Muscle of leg (tissue), 11 donors: Measurements from ENCODE around the gene HSPBP1. TPM values are rescaled to one million over a fixed set of nuclear protein-coding genes. Genes with fewer than 3 reads are reported as not detected.
"Not testable (repeated sequence)": the region's sequence is repeated elsewhere in the genome, so short reads cannot be mapped to it uniquely, and the experiment has no call there.

Source experiments
- DNase-seq: peaks from one replicate; pipeline ENCODE4 v3.0.0; 2013
- H3K27ac ChIP-seq: one replicate; pipeline ENCODE4 v1.5.1; 2013; ENCODE audit warnings: mild to moderate bottlenecking, low read length, control low read depth
- H3K27me3 ChIP-seq: one replicate; pipeline ENCODE4 v1.6.1; 2013; ENCODE audit warnings: low read length; ENCODE audit not compliant: control insufficient read depth, insufficient read depth
- H3K36me3 ChIP-seq: one replicate; pipeline ENCODE4 v1.6.1; 2013; ENCODE audit warnings: low read length; ENCODE audit not compliant: control insufficient read depth, insufficient read depth
- H3K4me1 ChIP-seq: one replicate; pipeline ENCODE4 v1.6.1; 2013; ENCODE audit warnings: low read length; ENCODE audit not compliant: control insufficient read depth, insufficient read depth
- H3K4me3 ChIP-seq: one replicate; pipeline ENCODE4 v1.5.1; 2013; ENCODE audit warnings: low read length, control low read depth
- H3K9me3 ChIP-seq: replicated peaks from 2 replicates; pipeline ENCODE4 v1.6.1; 2013; ENCODE audit warnings: low read depth, low read length; ENCODE audit not compliant: control insufficient read depth
- WGBS: methylation state at CpG from one replicate; pipeline ENCODE4 v1.1.5; 2013; ENCODE audit warnings: missing lambda C conversion rate; ENCODE audit not compliant: insufficient coverage; 5-methylcytosine and 5-hydroxymethylcytosine counted together
- polyA plus RNA-seq, 8 donors: library from polyadenylated mRNA; unstranded; fragments of 120-200 nt; gene quantifications; one replicate each; pipeline versions ENCODE4 v1.2.1 to v1.2.3, GENCODE V29; 2013; ENCODE audit warnings: inconsistent platforms in 1 of 8, low replicate concordance in 1 of 8; ENCODE audit not compliant: insufficient read length in 8 of 8, insufficient read depth in 1 of 8
- total RNA-seq: library from RNA; stranded (reverse); fragments of 120-200 nt; gene quantifications from one replicate; pipeline ENCODE4 v1.2.4, GENCODE V29; 2013

Gene HSPBP1
- total and polyA plus RNA-seq, 9 donors, result 14.5 to 34.9 (median 29.9) TPM

- H3K27ac ChIP-seq, result no peak overlapping the region
Observed at GRCh38 chr19:55227241-55228014, 52.5 kb downstream of the HSPBP1 start.

GRCh38 chr19:55226788-55227187 is 53.1 kb downstream of the HSPBP1 start:
- peaks cover 55% of the 10 kb centered on the region for H3K36me3 ChIP-seq
- 73% methylated on average over 16 of the region's 18 CpGs for WGBS

More at GRCh38 chr19:55227241-55228014, 52.5 kb downstream of the HSPBP1 start:
- Histone ChIP-seq H3K4me1 (no peaks in the 10 kb centered on the region), H3K9me3 (no peaks in the 10 kb centered on the region), H3K36me3 (peaks cover 60% of the 10 kb centered on the region), H3K27me3 (no peaks in the 10 kb centered on the region), H3K4me3 (no peak overlapping the region)
- DNase-seq, result no peak
- WGBS, result 86% methylated on average over 25 of the region's 25 CpGs

GRCh38 chr19:55226273-55226672 is 53.6 kb downstream of the HSPBP1 start:
- Histone ChIP-seq H3K27me3 (no peaks in the 10 kb centered on the region), H3K4me1 (no peaks in the 10 kb centered on the region), H3K27ac (no peak overlapping the region), H3K9me3 (no peaks in the 10 kb centered on the region), H3K36me3 (peaks cover 50% of the 10 kb centered on the region), H3K4me3 (no peak overlapping the region)
- WGBS, result 80% methylated on average over 9 of the region's 9 CpGs
- DNase-seq, result no peak

More at GRCh38 chr19:55226788-55227187, 53.1 kb downstream of the HSPBP1 start:
- H3K27me3 ChIP-seq, result no peaks in the 10 kb centered on the region
- no peaks in the 10 kb centered on the region for H3K4me1 ChIP-seq
- no peak for DNase-seq
- no peak overlapping the region for H3K4me3 ChIP-seq
- no peak overlapping the region for H3K27ac ChIP-seq
- no peaks in the 10 kb centered on the region for H3K9me3 ChIP-seq

- no peaks in the 10 kb centered on the region for H3K9me3 ChIP-seq
- DNase-seq, result no peak
- H3K27me3 ChIP-seq, result no peaks in the 10 kb centered on the region
- no peak overlapping the region for H3K27ac ChIP-seq
- no peak overlapping the region for H3K4me3 ChIP-seq
- no peaks in the 10 kb centered on the region for H3K4me1 ChIP-seq
- peaks cover 42% of the 10 kb centered on the region for H3K36me3 ChIP-seq
- 88% methylated on average over 4 of the region's 7 CpGs for WGBS
Observed at GRCh38 chr19:55225415-55225958, 54.4 kb downstream of the HSPBP1 start.

- WGBS, result 41% methylated on average over 8 of the region's 11 CpGs
- not testable (repeated sequence) for DNase-seq, H3K4me1 ChIP-seq, H3K27ac ChIP-seq, H3K27me3 ChIP-seq, H3K9me3 ChIP-seq, H3K4me3 ChIP-seq
- peaks cover 36% of the 10 kb centered on the region for H3K36me3 ChIP-seq
Observed at GRCh38 chr19:55224679-55225414, 55.1 kb downstream of the HSPBP1 start.

GRCh38 chr19:55224038-55224665 is 55.8 kb downstream of the HSPBP1 start:
- Histone ChIP-seq H3K4me1 (no peaks in the 10 kb centered on the region), H3K36me3 (peaks cover 29% of the 10 kb centered on the region), H3K27ac (no peak overlapping the region), H3K9me3 (no peaks in the 10 kb centered on the region), H3K27me3 (no peaks in the 10 kb centered on the region), H3K4me3 (no peak overlapping the region)
- DNase-seq, result no peak
- WGBS, result 76% methylated on average over 17 of the region's 26 CpGs

- H3K4me1 ChIP-seq, result no peaks in the 10 kb centered on the region
- 87% methylated on average over 11 of the region's 17 CpGs for WGBS
- H3K27me3 ChIP-seq, result no peaks in the 10 kb centered on the region
- DNase-seq, result no peak
- no peaks in the 10 kb centered on the region for H3K9me3 ChIP-seq
- H3K4me3 ChIP-seq, result no peak overlapping the region
- peaks cover 22% of the 10 kb centered on the region for H3K36me3 ChIP-seq
- no peak overlapping the region for H3K27ac ChIP-seq
Observed at GRCh38 chr19:55223291-55224037, 56.4 kb downstream of the HSPBP1 start.

- Histone ChIP-seq H3K36me3 (no peaks in the 10 kb centered on the region), H3K4me1 (peaks cover 11% of the 10 kb centered on the region), H3K9me3 (no peaks in the 10 kb centered on the region), H3K4me3 (no peak overlapping the region), H3K27me3 (no peaks in the 10 kb centered on the region), H3K27ac (no peak overlapping the region)
- DNase-seq, result no peak
- 68% methylated on average over 8 of the region's 9 CpGs for WGBS
Observed at GRCh38 chr19:55220525-55220924, 59.4 kb downstream of the HSPBP1 start.

GRCh38 chr19:55216461-55217198 is 63.3 kb downstream of the HSPBP1 start:
- H3K9me3 ChIP-seq, result peaks cover 6% of the 10 kb centered on the region
- whole genome bisulfite sequencing, result 3% methylated on average over 23 of the region's 36 CpGs
- peak overlapping the region; percentile 41 for H3K4me3 ChIP-seq
- H3K4me1 ChIP-seq, result peaks cover 11% of the 10 kb centered on the region
- DNase-seq, result peak; percentile 91
- H3K27me3 ChIP-seq, result no peaks in the 10 kb centered on the region
- no peaks in the 10 kb centered on the region for H3K36me3 ChIP-seq
- H3K27ac ChIP-seq, result peak overlapping the region; percentile 49
